H1 (cell line): ENCODE measurements around the gene MITF. TPM values are rescaled to one million over a fixed set of nuclear protein-coding genes. Genes with fewer than 3 reads are reported as not detected.

Experiments used
- SP1 ChIP-seq: IDR thresholded peaks from 2 replicates; pipeline ENCODE4 v1.6.1; 2011; ENCODE audit warnings: low read depth, low read length
- polyA plus RNA-seq, 7 experiments: library from polyadenylated mRNA; depleted of rRNA in 3 of 7; stranded (reverse) in 5 of 7; unstranded in 2 of 7; fragments of >200 nt in 5 of 7; fragments of 200-250 nt in 2 of 7; gene quantifications; 1 replicate in 5 of 7; 2 replicates in 1 of 7; 4 replicates in 1 of 7; pipeline versions ENCODE4 v1.2.1 to v1.2.3, GENCODE V29; 2011 to 2013; ENCODE audit warnings: missing spikeins in 2 of 7, mixed read lengths in 2 of 7
- total RNA-seq: library from RNA; stranded (reverse); fragmentation: NEBNext Ultra II Directional; extraction: Animal tissue kit (Norgen Biotek cat#: 25700); gene quantifications from 2 replicates; pipeline ENCODE4 v1.2.1, GENCODE V29; 2021
- TF ChIP-seq, protein P1 (sequence below): IDR thresholded peaks from 2 replicates; pipeline ENCODE4 v1.6.1; 2011; ENCODE audit warnings: low read length, improper control_type of control experiment

MITF gene
- total and polyA plus RNA-seq, 2 of the 8 experiments (the other 6 are each of a cell fraction or from before 2014, with no cell fraction given): 0.53 to 1.4 TPM

DNA sequence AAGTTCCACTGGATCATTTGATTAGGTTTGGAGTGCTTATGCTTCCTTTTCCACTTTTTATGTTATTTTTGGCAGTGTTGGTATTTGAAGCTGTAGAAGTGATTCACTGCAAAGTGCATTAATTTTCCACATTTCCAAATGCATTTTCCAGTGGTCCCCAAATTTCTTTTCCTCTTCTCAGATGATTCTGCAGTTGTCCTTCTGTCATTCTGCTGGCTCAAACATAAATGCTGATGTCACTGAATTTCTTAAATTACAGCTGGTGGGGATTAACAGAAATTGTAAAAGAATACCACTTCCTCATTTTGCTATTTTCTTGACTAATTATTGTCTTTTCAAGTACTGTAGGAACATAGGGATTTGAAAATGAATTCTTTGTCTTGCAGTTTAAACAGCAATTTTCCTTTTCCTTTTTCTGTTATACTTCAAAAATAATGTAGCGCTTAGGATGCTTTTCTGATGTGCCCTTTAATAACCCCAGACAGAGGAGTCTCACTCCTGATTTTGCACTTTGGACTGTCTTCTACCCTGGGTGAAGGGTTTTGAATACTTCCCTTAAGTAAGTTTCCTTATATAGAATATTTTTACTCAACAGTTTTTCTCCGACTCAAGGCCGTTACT is 25.0 kb downstream of the MITF start (continued):
- no peak for TF ChIP-seq SP1
- TF ChIP-seq, protein P1, sequence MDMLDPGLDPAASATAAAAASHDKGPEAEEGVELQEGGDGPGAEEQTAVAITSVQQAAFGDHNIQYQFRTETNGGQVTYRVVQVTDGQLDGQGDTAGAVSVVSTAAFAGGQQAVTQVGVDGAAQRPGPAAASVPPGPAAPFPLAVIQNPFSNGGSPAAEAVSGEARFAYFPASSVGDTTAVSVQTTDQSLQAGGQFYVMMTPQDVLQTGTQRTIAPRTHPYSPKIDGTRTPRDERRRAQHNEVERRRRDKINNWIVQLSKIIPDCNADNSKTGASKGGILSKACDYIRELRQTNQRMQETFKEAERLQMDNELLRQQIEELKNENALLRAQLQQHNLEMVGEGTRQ: no peak
